GM19193 (cell line): Measurements from ENCODE around the gene ZC3H8.

ENCODE experiments used
- POLR2A ChIP-seq: IDR thresholded peaks from 4 replicates; pipeline ENCODE4 v1.6.1; 2011; ENCODE audit not compliant: insufficient read depth, insufficient read length; ENCODE audit errors: extremely low read depth

Gene ZC3H8

DNA sequence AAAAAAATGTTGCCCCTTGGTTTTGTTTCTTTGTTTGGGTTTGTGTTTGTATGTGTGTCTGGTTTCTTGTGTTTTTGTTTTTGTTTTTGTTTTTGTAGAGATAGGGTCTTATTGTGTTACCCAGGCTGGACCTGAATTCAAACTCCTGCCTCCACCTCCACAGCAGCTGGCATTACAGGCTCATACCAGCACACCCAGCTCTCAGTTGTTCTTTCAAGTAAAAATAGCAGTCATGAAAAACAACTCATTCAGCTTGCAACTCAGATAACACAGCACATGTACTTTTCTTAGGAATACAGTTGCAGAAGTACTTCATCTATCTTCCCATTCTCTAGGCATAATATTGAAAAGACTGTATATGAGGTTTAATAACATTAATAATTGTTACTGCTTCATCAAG is 37.0 kb downstream of the ZC3H8 start:
- no peak for TF ChIP-seq POLR2A

DNA sequence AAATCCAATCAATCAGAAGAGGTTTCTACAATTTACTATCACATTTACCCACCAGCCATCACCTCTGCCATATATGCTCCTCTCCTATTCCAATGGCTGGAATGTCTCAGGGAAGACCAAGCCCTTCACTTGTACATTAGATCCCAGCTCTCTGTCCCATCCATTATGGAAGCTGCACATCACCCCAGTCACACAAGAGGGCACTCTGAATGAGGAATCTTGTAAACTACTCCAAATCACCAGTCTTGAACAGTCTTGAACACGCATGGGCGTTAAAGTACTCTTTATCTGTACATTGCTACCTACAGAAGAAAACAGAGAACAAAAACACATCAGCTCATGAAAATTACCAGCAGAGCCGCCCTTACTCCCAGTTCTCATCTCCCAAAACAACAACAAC is 38.7 kb downstream of the ZC3H8 start:
- no peak for TF ChIP-seq POLR2A

DNA sequence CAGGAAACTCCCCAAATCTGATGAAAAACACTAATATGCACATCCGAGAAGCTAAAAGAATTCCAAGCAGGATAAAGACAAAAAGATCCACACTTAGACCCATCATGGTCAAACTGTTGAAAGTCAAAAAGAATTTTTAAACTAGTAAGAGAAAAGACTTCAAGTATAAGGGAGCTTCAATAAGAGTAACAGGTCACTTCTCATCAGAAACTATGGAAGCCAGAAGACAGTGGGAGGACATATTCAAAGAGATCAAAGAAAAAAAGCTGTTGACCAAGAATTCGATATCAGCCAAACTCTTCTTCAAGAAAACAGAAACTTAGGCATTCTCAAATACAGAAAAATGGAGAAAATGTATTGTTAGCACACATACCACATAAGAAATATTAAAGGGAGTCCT is 50.4 kb downstream of the ZC3H8 start:
- no peak for TF ChIP-seq POLR2A

GRCh38 chr2:112201696-112202430 is 53.0 kb downstream of the ZC3H8 start:
- no peak for TF ChIP-seq POLR2A

DNA sequence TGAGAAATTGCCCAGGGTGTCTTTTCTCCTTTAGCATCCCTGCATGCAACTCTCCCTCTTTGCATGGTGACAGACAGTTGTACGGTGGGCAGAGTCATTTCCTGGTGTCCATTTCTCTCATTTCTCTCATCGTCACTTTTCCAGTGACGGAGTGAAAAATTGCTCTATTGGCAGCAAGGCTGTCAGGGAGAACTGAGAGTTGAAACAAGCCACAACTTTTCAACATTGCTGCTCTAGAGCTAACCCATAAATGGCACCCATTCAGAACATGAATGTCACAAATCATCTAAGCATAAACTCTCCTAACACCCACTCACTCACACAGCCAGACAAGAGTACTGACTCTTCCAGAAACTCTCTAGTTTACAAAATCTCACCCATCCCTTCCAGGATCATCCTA is 55.7 kb downstream of the ZC3H8 start:
- no peak for TF ChIP-seq POLR2A

GRCh38 chr2:112198780-112199179 is 56.1 kb downstream of the ZC3H8 start:
- TF ChIP-seq POLR2A: no peak

DNA sequence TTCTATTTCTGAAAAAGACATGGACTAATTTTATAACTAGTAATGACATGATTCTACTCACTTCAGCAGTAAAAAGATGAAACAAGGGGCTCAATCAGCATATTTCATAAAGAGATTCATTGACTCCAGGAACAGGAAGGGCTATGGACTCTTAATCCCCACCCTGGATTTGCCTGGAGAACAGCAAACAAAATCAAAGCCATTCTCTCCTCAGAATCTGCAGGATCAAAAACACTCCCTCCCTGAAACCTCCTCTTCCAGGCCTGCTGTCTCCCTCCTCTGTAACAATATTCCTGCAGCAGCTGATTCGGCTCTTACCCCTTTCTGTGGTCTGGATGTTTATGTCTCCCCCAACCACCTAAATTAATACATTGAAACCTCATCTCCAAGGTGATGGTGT is 57.0 kb downstream of the ZC3H8 start:
- no peak for TF ChIP-seq POLR2A

GRCh38 chr2:112195950-112196349 is 58.9 kb downstream of the ZC3H8 start:
- TF ChIP-seq POLR2A: no peak

DNA sequence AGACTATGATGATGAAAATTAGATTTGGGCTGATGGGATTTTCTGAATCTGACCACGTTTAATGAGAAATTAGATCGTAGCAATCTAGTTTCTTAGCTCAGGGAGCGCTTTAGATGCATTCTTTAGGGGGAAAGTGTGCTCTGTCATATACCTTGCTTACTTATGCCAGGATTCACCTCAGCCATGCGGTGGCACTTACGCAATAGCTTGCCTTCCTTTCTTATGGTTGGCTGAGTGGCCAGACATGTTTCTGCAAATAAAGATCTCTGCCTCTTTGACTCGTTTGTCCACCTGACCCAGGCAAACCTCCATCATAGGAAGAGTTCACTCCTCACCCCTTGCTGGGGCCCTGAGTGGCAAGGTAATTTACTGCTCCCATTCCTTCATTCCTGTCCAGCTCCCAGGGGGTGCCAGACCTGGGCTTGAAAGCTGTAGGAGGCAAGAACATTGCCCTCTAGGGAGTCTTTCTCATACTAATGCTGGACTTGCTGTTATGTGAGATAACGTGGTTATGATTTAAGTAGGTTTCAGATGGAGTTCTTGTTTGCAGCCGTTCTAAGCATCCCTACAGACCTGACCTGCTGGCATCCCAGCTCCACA is 59.6 kb downstream of the ZC3H8 start:
- TF ChIP-seq POLR2A: no peak

DNA sequence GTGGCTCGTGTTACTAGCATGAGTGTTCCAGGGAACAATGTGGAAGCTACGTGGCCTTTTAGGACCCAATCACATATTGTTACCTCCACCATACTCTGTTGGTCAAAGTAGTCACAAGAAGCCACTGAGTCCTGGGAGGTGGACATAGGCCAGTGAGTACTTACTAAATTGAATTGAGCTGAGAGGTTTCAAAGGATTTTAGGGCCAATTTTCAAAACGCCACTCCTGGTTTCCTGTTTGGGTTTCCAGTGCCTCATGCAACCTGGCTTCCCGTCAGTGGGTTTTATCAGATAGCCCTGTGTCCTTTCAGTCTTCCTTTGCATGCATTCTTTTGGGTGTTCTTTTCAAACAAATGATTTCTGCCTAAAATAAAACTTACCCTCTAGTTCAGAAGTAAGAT is 60.4 kb downstream of the ZC3H8 start:
- no peak for TF ChIP-seq POLR2A

DNA sequence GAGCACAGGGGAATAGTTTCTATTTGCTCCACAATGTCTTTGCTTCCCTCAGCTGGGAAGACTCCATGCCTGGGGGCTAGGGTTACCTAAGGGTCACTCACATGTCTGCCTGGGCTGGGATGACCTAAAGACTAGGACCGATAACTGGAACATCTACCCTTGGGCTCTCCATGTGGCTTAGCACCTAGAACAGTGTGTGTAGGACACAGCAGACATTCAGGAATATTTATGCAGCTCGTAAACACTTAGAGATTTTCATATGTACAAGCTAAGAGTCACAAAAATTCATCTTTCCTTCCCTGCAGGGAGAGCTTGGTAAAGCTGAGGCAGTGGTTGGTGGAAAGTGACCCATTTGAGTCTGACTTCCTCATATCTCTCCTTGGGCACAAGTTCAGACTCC is 60.8 kb downstream of the ZC3H8 start:
- no peak for TF ChIP-seq POLR2A

GRCh38 chr2:112189001-112189556 is 65.8 kb downstream of the ZC3H8 start:
- no peak for TF ChIP-seq POLR2A

DNA sequence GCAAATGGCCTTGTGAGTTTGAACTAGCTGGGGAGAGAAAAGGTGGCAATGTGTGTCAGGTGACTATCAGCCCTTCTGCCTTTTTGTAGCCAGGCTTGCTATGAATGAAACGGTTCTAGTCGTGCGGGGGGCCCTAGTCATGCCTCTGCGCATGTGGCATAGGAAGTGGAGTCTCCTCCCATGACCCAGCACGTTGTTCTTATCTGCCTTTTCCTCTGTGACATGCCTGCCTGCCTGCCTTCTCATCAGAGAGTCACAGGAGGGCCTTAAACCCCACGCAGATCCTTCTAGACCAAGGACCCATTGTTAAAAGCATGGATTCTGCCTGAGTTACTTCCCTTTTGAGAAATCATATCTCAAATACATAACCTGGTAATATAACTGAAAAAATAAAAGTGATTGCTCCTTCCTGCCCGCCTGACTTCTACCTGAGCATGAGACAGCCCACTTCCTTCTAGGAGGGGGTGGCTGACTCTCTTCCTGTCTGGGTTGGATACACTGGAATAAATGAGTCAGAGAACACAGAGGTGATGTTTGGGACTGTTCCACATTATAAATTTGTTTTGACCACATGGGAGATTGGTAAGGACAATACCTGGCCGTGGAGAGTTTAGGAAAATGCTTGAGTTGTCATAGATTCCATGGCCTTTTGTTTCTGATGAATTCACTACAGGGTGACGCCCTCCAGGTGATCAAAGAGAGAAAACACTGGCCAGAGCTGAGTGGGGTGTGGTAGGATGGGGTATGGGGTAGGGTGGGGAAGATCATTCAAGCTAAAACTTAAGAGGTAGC is 66.8 kb downstream of the ZC3H8 start:
- TF ChIP-seq POLR2A: no peak

GRCh38 chr2:112187046-112187715 is 67.7 kb downstream of the ZC3H8 start:
- no peak for TF ChIP-seq POLR2A

DNA sequence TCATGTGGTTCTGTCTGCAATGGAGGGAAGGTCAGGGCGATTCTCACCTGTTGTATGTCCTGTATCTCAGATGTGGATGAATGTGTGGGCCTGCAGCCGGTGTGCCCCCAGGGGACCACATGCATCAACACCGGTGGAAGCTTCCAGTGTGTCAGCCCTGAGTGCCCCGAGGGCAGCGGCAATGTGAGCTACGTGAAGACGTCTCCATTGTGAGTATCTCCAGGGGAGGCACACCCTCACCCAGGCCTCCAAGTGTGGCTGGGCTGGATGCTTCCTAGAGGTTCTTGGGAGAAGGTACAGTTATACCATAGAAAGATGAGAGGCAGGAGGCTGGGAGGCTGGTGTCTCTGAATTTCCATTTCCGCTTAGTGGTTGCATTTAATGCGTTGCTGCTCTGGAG is 69.7 kb downstream of the ZC3H8 start:
- no peak for TF ChIP-seq POLR2A

DNA sequence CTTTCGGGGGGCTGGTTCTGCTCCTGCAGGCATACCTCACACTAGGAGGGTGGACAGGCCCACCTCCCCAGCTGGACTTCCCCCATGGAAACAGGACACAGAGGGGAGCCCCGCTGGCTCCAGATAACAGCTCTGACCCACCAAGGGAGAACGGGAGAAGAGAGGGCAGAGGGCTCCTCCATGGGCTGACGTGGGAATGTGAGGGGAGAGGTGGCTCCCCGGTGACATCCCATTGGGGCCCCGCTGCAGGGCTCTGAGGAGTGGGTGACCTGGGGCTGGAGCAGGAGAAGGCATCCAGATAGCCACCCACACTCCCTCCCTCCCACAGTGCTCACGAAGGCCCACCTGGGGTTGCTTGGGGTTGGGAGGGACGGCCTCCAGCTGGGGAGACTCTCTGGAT is 70.7 kb downstream of the ZC3H8 start:
- no peak for TF ChIP-seq POLR2A
